ENCODE measurements around the gene CHRNA1.

GRCh38 chr2:174761837-174762236 lies 2.4 kb downstream of the CHRNA1 start:
- TF ChIP-seq, protein P1, sequence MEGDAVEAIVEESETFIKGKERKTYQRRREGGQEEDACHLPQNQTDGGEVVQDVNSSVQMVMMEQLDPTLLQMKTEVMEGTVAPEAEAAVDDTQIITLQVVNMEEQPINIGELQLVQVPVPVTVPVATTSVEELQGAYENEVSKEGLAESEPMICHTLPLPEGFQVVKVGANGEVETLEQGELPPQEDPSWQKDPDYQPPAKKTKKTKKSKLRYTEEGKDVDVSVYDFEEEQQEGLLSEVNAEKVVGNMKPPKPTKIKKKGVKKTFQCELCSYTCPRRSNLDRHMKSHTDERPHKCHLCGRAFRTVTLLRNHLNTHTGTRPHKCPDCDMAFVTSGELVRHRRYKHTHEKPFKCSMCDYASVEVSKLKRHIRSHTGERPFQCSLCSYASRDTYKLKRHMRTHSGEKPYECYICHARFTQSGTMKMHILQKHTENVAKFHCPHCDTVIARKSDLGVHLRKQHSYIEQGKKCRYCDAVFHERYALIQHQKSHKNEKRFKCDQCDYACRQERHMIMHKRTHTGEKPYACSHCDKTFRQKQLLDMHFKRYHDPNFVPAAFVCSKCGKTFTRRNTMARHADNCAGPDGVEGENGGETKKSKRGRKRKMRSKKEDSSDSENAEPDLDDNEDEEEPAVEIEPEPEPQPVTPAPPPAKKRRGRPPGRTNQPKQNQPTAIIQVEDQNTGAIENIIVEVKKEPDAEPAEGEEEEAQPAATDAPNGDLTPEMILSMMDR (IDR thresholded peaks at IDR 0.05 in 8 of 11, conservative IDR thresholded peaks at IDR 0.05 in 3 of 11) = no peak
- no peak for TF ChIP-seq POLR2A (IDR thresholded peaks at IDR 0.05)
- TF ChIP-seq POLR2AphosphoS5 (IDR thresholded peaks at IDR 0.05) = no peak

Data from spleen (tissue), 7 donors.